Large intestine (tissue), 3 donors: Measurements from ENCODE around the gene KDM4C. TPM values are rescaled to one million over a fixed set of nuclear protein-coding genes. Genes with fewer than 3 reads are reported as not detected.

ENCODE experiments used
- DNase-seq, 2 donors: peaks; one replicate each; pipeline versions ENCODE4 v3.0.0 to v3.0.0-alpha.2; 2013
- H3K27ac ChIP-seq: one replicate; pipeline ENCODE4 v1.5.1; 2013; ENCODE audit warnings: low read length
- H3K27me3 ChIP-seq: 2 replicates; pipeline ENCODE4 v1.6.1; 2013; ENCODE audit warnings: low read length; ENCODE audit not compliant: control insufficient read depth, insufficient read depth
- H3K36me3 ChIP-seq: 2 replicates; pipeline ENCODE4 v1.6.1; 2013; ENCODE audit warnings: low read length; ENCODE audit not compliant: control insufficient read depth, insufficient read depth
- H3K4me1 ChIP-seq: one replicate; pipeline ENCODE4 v1.6.1; 2013; ENCODE audit warnings: low read length; ENCODE audit not compliant: control insufficient read depth, insufficient read depth
- H3K4me3 ChIP-seq: one replicate; pipeline ENCODE4 v1.5.1; 2013; ENCODE audit warnings: low read length
- H3K9me3 ChIP-seq: one replicate; pipeline ENCODE4 v1.6.1; 2013; ENCODE audit warnings: mild to moderate bottlenecking, low read depth, low read length, moderate library complexity; ENCODE audit not compliant: control insufficient read depth
- WGBS: methylation state at CpG from one replicate; pipeline ENCODE4 v1.1.5; 2013; ENCODE audit warnings: low lambda C conversion rate; ENCODE audit not compliant: insufficient coverage; 5-methylcytosine and 5-hydroxymethylcytosine counted together
- polyA plus RNA-seq: library from polyadenylated mRNA; unstranded; fragments of 120-200 nt; gene quantifications from one replicate; pipeline ENCODE4 v1.2.1, GENCODE V29; 2013

The KDM4C gene
- polyA plus RNA-seq, 1 donor, result 27.2 TPM

DNA sequence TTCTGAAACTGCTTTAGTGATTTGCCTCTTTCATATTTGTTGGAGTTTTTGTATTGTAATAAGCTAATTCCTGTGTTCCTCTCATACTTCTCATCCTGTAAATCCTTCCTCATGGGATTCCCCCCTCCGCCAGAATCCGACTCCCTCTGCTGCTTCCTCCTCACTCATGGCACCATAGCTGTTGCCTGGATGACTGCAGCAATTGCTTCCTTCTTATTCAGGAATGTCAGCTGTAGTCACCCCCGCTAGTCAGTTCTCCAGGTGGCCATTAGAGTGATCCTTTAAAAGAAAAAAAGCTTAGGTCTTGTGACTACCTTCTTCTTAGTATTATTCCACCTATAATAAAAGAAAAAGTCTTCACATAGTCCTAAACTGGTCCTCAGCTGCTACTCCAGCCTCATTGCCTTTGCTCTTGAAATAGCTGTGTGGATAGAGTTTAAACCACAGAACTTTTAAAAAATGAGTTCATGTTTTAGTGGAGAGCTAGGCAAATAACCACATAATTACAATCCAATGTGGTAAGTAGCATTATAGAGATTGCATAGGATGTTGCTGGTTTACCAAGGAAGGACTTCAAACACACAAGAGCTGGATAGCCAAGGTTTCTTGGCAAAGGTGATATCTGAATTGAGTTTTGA is 227.3 kb downstream of the KDM4C start:
- DNase-seq, result no peak
- H3K4me3 ChIP-seq, result no peak overlapping the region
- H3K36me3 ChIP-seq, result peaks cover 23% of the 10 kb centered on the region
- no peaks in the 10 kb centered on the region for H3K9me3 ChIP-seq
- H3K27me3 ChIP-seq, result no peaks in the 10 kb centered on the region
- no peaks in the 10 kb centered on the region for H3K4me1 ChIP-seq
- 80% methylated on average over 1 of the region's 3 CpGs for WGBS
- no peak overlapping the region for H3K27ac ChIP-seq

- H3K27ac ChIP-seq, result no peak overlapping the region
- 100% methylated on average over 1 of the region's 5 CpGs for WGBS
- H3K4me3 ChIP-seq, result no peak overlapping the region
- DNase-seq, result no peak
- no peaks in the 10 kb centered on the region for H3K27me3 ChIP-seq
- no peaks in the 10 kb centered on the region for H3K9me3 ChIP-seq
- H3K4me1 ChIP-seq, result no peaks in the 10 kb centered on the region
- peaks cover 23% of the 10 kb centered on the region for H3K36me3 ChIP-seq
Measured at GRCh38 chr9:6986141-6986815, 228.5 kb downstream of the KDM4C start.

GRCh38 chr9:6987381-6987780 is 229.6 kb downstream of the KDM4C start:
- DNase-seq, result no peak
- WGBS, result no CpG with 5 or more reads among the region's 3 CpGs
- Histone ChIP-seq H3K27ac (no peak overlapping the region), H3K4me3 (no peak overlapping the region), H3K4me1 (no peaks in the 10 kb centered on the region), H3K9me3 (no peaks in the 10 kb centered on the region), H3K36me3 (peaks cover 25% of the 10 kb centered on the region), H3K27me3 (no peaks in the 10 kb centered on the region)

DNA sequence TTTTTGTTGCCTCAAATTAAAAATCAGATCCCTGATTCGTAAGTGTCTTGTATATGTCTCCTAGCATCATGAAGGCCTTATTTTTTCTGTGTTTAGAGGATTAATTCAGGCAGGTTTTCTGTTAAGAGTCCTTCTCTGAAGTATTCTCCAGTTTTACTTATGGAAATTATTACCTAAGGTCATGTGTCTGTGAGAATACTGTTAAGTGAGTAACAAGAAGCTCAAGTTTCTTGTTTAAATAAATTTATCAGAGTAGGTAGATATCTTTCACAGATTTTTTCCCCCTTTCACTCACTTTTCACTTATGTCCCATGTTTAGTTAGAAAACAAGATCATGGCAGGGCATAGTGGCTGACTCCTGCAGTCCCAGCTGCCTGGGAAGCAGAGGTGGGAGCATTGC is 233.6 kb downstream of the KDM4C start:
- H3K36me3 ChIP-seq, result peaks cover 22% of the 10 kb centered on the region
- no peak overlapping the region for H3K27ac ChIP-seq
- no peaks in the 10 kb centered on the region for H3K4me1 ChIP-seq
- no peak overlapping the region for H3K4me3 ChIP-seq
- H3K9me3 ChIP-seq, result no peaks in the 10 kb centered on the region
- DNase-seq, result no peak
- 100% methylated on average over 1 of the region's 1 CpG for WGBS
- no peaks in the 10 kb centered on the region for H3K27me3 ChIP-seq

- no peaks in the 10 kb centered on the region for H3K9me3 ChIP-seq
- H3K27ac ChIP-seq, result no peak overlapping the region
- WGBS, result no CpG with 5 or more reads among the region's 7 CpGs
- peak in 1 of 2 donors; percentile 17 for DNase-seq
- H3K36me3 ChIP-seq, result peaks cover 19% of the 10 kb centered on the region
- H3K4me3 ChIP-seq, result no peak overlapping the region
- H3K4me1 ChIP-seq, result no peaks in the 10 kb centered on the region
- H3K27me3 ChIP-seq, result no peaks in the 10 kb centered on the region
Measured at GRCh38 chr9:6996061-6996854, 238.5 kb downstream of the KDM4C start.

DNA sequence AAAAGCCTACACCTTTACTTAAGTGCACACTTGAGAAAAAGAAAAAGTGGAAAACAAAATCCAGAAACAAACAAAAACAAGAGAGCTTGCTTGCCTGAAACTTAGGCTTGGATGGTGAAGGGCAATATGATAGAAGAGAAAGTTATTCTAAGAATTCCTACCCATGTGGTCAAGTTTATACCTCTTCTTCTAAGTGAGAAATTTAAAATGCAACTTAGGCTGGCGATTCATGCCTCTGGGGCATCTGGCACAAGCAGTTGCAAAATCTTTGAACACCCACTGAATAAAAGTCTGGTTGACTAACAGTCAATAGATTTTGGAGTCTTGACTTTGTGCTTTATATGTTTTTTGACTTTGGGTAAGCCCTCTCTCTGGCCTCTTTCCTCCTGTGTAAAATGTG is 239.6 kb downstream of the KDM4C start:
- no peak for DNase-seq
- Histone ChIP-seq H3K9me3 (no peaks in the 10 kb centered on the region), H3K27me3 (no peaks in the 10 kb centered on the region), H3K27ac (no peak overlapping the region), H3K4me1 (no peaks in the 10 kb centered on the region), H3K4me3 (no peak overlapping the region), H3K36me3 (peaks cover 17% of the 10 kb centered on the region)
- WGBS, result no CpG with 5 or more reads among the region's 1 CpG

DNA sequence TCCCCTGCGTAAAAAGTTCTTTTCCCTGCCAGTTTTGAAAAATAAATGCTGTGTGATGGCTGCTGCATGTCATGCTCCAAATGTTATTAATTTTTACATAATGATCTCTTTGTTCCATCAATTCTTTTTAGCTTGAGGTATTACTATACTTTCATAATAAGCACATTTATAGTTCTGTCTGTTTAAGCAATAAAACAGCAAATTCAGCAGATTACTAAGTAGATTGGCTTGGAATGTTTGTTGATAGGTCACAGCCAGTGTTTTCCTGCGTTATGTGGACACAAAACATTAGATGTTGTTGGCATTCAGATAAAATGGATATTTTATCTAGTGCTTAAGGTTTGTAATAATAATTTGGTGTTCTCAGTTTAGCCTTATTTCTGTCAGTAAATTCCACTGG is 242.0 kb downstream of the KDM4C start:
- Histone ChIP-seq H3K27me3 (no peaks in the 10 kb centered on the region), H3K4me3 (no peak overlapping the region), H3K9me3 (no peaks in the 10 kb centered on the region), H3K27ac (no peak overlapping the region), H3K36me3 (peaks cover 11% of the 10 kb centered on the region), H3K4me1 (no peaks in the 10 kb centered on the region)
- no peak for DNase-seq
- 83% methylated on average over 1 of the region's 2 CpGs for WGBS

DNA sequence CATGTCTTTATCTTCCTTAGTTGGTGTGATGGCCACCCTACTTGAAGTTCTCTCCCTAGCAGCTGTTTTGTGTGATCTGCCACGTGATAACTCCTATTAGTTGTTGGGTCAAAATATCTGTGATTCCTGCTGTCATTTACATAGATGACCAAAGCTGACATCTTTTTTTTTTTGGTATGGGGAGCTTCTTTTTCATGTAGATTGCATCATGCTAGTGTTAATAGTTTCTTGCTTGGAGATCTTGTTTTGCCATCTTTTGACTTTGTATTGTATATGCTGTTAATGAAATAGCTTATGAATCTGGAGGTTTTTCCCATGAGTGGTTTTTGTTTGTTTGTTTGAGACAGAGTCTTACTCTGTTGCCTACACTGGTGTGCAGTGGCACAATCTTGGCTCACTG is 243.8 kb downstream of the KDM4C start:
- WGBS, result no CpG with 5 or more reads among the region's 1 CpG
- Histone ChIP-seq H3K27ac (no peak overlapping the region), H3K4me1 (no peaks in the 10 kb centered on the region), H3K36me3 (peaks cover 6% of the 10 kb centered on the region), H3K27me3 (no peaks in the 10 kb centered on the region), H3K4me3 (no peak overlapping the region), H3K9me3 (no peaks in the 10 kb centered on the region)
- DNase-seq, result no peak

DNA sequence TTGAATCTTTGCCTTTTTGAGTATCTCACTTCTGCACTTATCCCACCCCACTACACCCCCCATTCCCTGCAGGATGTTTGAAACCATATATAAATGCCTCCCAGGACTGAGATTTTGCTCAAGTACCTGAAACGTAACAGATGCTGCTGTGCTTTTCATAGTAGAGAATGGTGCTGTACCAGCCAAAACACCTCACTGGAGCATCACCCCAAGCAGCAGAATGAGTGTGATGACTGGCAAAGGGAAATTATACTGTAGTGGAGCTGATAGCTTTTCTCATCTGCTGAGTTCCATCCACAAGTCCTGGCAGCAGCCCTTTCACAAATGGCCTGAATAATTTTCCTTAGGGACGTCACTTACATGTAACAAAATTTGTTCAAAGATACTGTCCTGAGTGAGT is 246.1 kb downstream of the KDM4C start:
- Histone ChIP-seq H3K27ac (no peak overlapping the region), H3K4me3 (no peak overlapping the region), H3K4me1 (no peaks in the 10 kb centered on the region), H3K27me3 (no peaks in the 10 kb centered on the region), H3K9me3 (no peaks in the 10 kb centered on the region), H3K36me3 (peaks cover 13% of the 10 kb centered on the region)
- WGBS, result 100% methylated on average over 1 of the region's 2 CpGs
- DNase-seq, result no peak

DNA sequence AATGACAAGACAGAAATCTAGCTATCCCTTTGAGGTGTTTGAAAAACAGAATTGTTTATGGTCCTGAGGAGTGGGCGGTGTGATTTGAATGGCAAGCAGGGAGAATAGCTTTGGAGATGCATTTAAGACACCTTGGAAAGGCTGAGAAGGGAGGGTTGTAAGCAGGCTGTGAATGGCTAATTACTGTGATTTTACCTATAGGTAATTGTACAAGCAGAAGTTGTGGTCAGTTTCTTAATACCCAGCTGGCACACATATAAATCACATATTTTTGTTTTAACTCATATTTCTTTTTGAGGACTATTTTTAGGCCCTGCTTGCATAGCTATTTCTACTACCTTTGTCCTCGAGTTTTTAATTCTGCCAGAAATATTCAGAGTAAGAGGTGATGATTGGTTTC is 248.6 kb downstream of the KDM4C start:
- Histone ChIP-seq H3K4me1 (no peaks in the 10 kb centered on the region), H3K27ac (no peak overlapping the region), H3K4me3 (no peak overlapping the region), H3K36me3 (peaks cover 18% of the 10 kb centered on the region), H3K27me3 (no peaks in the 10 kb centered on the region), H3K9me3 (no peaks in the 10 kb centered on the region)
- WGBS, result 94% methylated on average over 2 of the region's 2 CpGs
- DNase-seq, result no peak
